ENCODE results near the gene KMT2D. TPM values are rescaled to one million over a fixed set of nuclear protein-coding genes. Genes with fewer than 3 reads are reported as not detected.

KMT2D gene
- total RNA-seq, 1 donor from 2014 or later: 136 TPM

GRCh38 chr12:49041036-49041880 lies 19.3 kb downstream of the KMT2D start:
- H3K27me3 Mint-ChIP-seq: no peaks in the 10 kb centered on the region
- no peak overlapping the region for H3K27ac Mint-ChIP-seq
- intact Hi-C loops (cut with micrococcal nuclease): no loop called here
- ChIA-PET POLR2A (no interaction called here), CTCF (interaction anchor here (1.0 kb wide), 1 partner anchor 44 kb away, joined by 5 read pairs; no protein-coding TSS in a partner anchor)
- DNase-seq (no peak), ATAC-seq (ENCODE audit: low read depth) (no peak)
- no peak for TF ChIP-seq CTCF (IDR thresholded peaks at IDR 0.05)
- peaks cover 93% of the 10 kb centered on the region for H3K36me3 Mint-ChIP-seq (ENCODE audit: low read depth)
- no peaks in the 10 kb centered on the region for H3K9me3 Mint-ChIP-seq
- no peak overlapping the region for H3K4me3 Mint-ChIP-seq
- H3K4me1 Mint-ChIP-seq: no peaks in the 10 kb centered on the region

- Mint-ChIP-seq H3K27me3 (no peaks in the 10 kb centered on the region), H3K36me3 (ENCODE audit: low read depth) (peaks cover 92% of the 10 kb centered on the region), H3K4me3 (no peak overlapping the region), H3K4me1 (no peaks in the 10 kb centered on the region), H3K27ac (no peak overlapping the region), H3K9me3 (no peaks in the 10 kb centered on the region)
- CTCF ChIA-PET: no interaction called here
- no peak for TF ChIP-seq CTCF (IDR thresholded peaks at IDR 0.05)
- ATAC-seq (ENCODE audit: low read depth): no peak
- intact Hi-C loops (cut with micrococcal nuclease): no loop called here
- no peak for DNase-seq
- POLR2A ChIA-PET: no interaction called here
These were observed 20.2 kb downstream of the KMT2D start for GRCh38 chr12:49040364-49040855.

GRCh38 chr12:49039421-49040363 lies 20.9 kb downstream of the KMT2D start:
- Mint-ChIP-seq H3K4me1 (no peaks in the 10 kb centered on the region), H3K27ac (no peak overlapping the region), H3K36me3 (ENCODE audit: low read depth) (peaks cover 93% of the 10 kb centered on the region), H3K4me3 (no peak overlapping the region), H3K27me3 (no peaks in the 10 kb centered on the region), H3K9me3 (no peaks in the 10 kb centered on the region)
- ATAC-seq (ENCODE audit: low read depth) (no peak), DNase-seq (no peak)
- intact Hi-C loops (cut with micrococcal nuclease): no loop called here
- ChIA-PET CTCF (interaction anchor here (0.8 kb wide), 1 partner anchor 43 kb away, joined by 3 read pairs; no protein-coding TSS in a partner anchor), POLR2A (interaction anchor here (1.2 kb wide), 1 partner anchor 20 kb away, joined by 3 read pairs; no protein-coding TSS in a partner anchor)
- no peak for TF ChIP-seq CTCF (IDR thresholded peaks at IDR 0.05)

- Mint-ChIP-seq H3K27ac (no peak overlapping the region), H3K27me3 (no peaks in the 10 kb centered on the region), H3K4me3 (no peak overlapping the region), H3K9me3 (no peaks in the 10 kb centered on the region), H3K36me3 (ENCODE audit: low read depth) (peaks cover 92% of the 10 kb centered on the region), H3K4me1 (no peaks in the 10 kb centered on the region)
- intact Hi-C loops (cut with micrococcal nuclease): no loop called here
- DNase-seq (no peak), ATAC-seq (ENCODE audit: low read depth) (no peak)
- POLR2A ChIA-PET: interaction anchor here (0.5 kb wide), 1 partner anchor 35 kb away, joined by 3 read pairs; no protein-coding TSS in a partner anchor
- no peak for TF ChIP-seq CTCF (IDR thresholded peaks at IDR 0.05)
- CTCF ChIA-PET: interaction anchor here (0.8 kb wide), 1 partner anchor 41 kb away, joined by 3 read pairs; no protein-coding TSS in a partner anchor
These were observed 22.2 kb downstream of the KMT2D start for GRCh38 chr12:49038291-49038955.

Data from activated B cell treated with CpG ODN at 0.5 μM for 24 hours (primary cell).